Astrocyte (in vitro differentiated cells and primary cell): ENCODE results near the gene ZNF641.

ENCODE experiments used
- EZH2 ChIP-seq: IDR thresholded peaks from 2 replicates; pipeline ENCODE4 v1.6.1; 2012; ENCODE audit warnings: mild to moderate bottlenecking, low read length, inconsistent platforms; ENCODE audit not compliant: insufficient read depth
- TF ChIP-seq, protein P1 (sequence below): IDR thresholded peaks from 2 replicates; pipeline ENCODE4 v1.5.1; 2011; ENCODE audit warnings: low read depth, mild to moderate bottlenecking, inconsistent platforms, low read length, moderate library complexity; ENCODE audit not compliant: insufficient read depth

DNA sequence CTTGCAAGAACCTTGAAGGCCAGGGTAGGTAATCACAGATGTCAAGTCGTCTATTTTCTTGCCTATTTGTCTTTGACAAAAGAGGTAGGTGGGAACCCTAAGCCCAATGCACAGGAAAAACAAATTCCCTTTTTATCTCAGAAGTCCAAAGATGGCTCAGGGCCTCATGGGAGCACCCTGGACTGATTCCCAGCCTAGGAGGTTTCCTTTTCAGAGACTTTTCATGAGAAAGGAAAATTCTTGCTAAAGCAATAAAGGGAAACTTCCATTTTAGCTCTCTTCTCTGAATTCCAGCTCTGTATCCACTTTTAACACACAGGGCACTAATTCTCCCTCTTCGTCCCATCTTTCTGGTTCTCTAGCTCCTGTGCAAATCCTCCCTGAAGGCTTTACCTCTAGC, 1.2 kb downstream of the ZNF641 start:
- no peak for TF ChIP-seq EZH2
- TF ChIP-seq, protein P1, sequence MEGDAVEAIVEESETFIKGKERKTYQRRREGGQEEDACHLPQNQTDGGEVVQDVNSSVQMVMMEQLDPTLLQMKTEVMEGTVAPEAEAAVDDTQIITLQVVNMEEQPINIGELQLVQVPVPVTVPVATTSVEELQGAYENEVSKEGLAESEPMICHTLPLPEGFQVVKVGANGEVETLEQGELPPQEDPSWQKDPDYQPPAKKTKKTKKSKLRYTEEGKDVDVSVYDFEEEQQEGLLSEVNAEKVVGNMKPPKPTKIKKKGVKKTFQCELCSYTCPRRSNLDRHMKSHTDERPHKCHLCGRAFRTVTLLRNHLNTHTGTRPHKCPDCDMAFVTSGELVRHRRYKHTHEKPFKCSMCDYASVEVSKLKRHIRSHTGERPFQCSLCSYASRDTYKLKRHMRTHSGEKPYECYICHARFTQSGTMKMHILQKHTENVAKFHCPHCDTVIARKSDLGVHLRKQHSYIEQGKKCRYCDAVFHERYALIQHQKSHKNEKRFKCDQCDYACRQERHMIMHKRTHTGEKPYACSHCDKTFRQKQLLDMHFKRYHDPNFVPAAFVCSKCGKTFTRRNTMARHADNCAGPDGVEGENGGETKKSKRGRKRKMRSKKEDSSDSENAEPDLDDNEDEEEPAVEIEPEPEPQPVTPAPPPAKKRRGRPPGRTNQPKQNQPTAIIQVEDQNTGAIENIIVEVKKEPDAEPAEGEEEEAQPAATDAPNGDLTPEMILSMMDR: no peak
